Sigmoid colon (tissue), 7 donors: ENCODE results near the gene ZNHIT1. TPM values are rescaled to one million over a fixed set of nuclear protein-coding genes. Genes with fewer than 3 reads are reported as not detected.

Source experiments
- DNase-seq: peaks from one replicate; pipeline ENCODE4 v3.0.0-alpha.2; 2019
- H3K27ac ChIP-seq, 4 donors: fragments of 200-600 bp; sonication (generic); one replicate each; pipeline ENCODE4 v1.5.1; 2016 to 2019; ENCODE audit warnings: mild to moderate bottlenecking in 1 of 4
- H3K27me3 ChIP-seq, 3 donors: fragments of 200-600 bp; sonication (generic); one replicate each; pipeline ENCODE4 v1.5.1; 2019; ENCODE audit warnings: mild to moderate bottlenecking in 1 of 3
- H3K36me3 ChIP-seq, 4 donors: fragments of 200-600 bp; sonication (generic); one replicate each; pipeline ENCODE4 v1.5.1; 2016 to 2019
- H3K4me1 ChIP-seq, 4 donors: fragments of 200-600 bp; sonication (generic); one replicate each; pipeline ENCODE4 v1.5.1; 2017 to 2019
- H3K4me3 ChIP-seq, 4 donors: fragments of 200-600 bp; sonication (generic); one replicate each; pipeline ENCODE4 v1.5.1; 2017 to 2019; ENCODE audit warnings: mild to moderate bottlenecking in 2 of 4, moderate library complexity in 1 of 4
- H3K9me3 ChIP-seq, 4 donors: fragments of 200-600 bp in 3 of 4; sonication (generic) in 3 of 4; one replicate each; pipeline versions ENCODE4 v1.5.1 to v1.6.1; 2013 to 2019
- CTCF ChIP-seq, 4 experiments: fragments of 450-650 bp in 3 of 4; fragments of 200-600 bp in 1 of 4; IDR thresholded peaks; one replicate each; pipeline ENCODE4 v1.5.1; 2016 to 2019; ENCODE audit warnings: antibody characterized with exemption in 4 of 4, mild to moderate bottlenecking in 3 of 4, moderate library complexity in 2 of 4
- EP300 ChIP-seq, 4 donors: sonication (generic); formaldehyde crosslinking; IDR thresholded peaks; one replicate each; pipeline ENCODE4 v1.6.1; 2017; ENCODE audit warnings: antibody characterized with exemption in 4 of 4
- POLR2A ChIP-seq, 2 donors: fragments of 450-650 bp; IDR thresholded peaks; one replicate each; pipeline ENCODE4 v1.6.1; 2016; ENCODE audit warnings: antibody characterized with exemption in 2 of 2, mild to moderate bottlenecking in 2 of 2, moderate library complexity in 2 of 2
- POLR2AphosphoS5 ChIP-seq, 4 donors: sonication (generic); formaldehyde crosslinking; IDR thresholded peaks; one replicate each; pipeline ENCODE4 v1.6.1; 2017; ENCODE audit warnings: antibody characterized with exemption in 4 of 4
- WGBS, 2 donors: extraction: QIAGEN DNeasy Blood & Tissue Kit; methylation state at CpG; one replicate each; pipeline ENCODE4 v1.1.7; 2013; 5-methylcytosine and 5-hydroxymethylcytosine counted together
- intact Hi-C: fragments of 100-400 bp; cut with DNase I; formaldehyde crosslinking; loops from one replicate; pipeline ENCODE4 v1.15.1; 2023
- polyA plus RNA-seq, 3 donors: library from polyadenylated mRNA; stranded (reverse); fragments of 200-250 nt; gene quantifications; one replicate each; pipeline ENCODE4 v1.2.3, GENCODE V29; 2013
- total RNA-seq, 4 donors: library from RNA; depleted of rRNA; stranded (reverse); fragments of >200 nt; gene quantifications; one replicate each; pipeline ENCODE4 v1.1.0, GENCODE V29; 2016
- donor health status: healthy with polysubstance abuse.
- donor health status: Bipolar disorder and iron deficiency.
- donor health status: healthy.

Gene ZNHIT1
- total and polyA plus RNA-seq, 7 donors = 64.8 to 200 (median 97.4) TPM

- TF ChIP-seq EP300 (IDR thresholded peaks at IDR 0.05) = no peak
- no peak for TF ChIP-seq POLR2A (IDR thresholded peaks at IDR 0.05)
- no peak for TF ChIP-seq POLR2AphosphoS5 (IDR thresholded peaks at IDR 0.05)
- no peak for TF ChIP-seq CTCF (IDR thresholded peaks at IDR 0.05)
- Histone ChIP-seq H3K27me3 (peaks cover 77 to 100% (median 96%) of the 10 kb centered on the region in 3 donors), H3K27ac (no peak overlapping the region), H3K36me3 (no peaks in the 10 kb centered on the region), H3K4me1 (peaks cover 0 to 41% (median 32%) of the 10 kb centered on the region in 4 donors), H3K4me3 (no peak overlapping the region), H3K9me3 (no peaks in the 10 kb centered on the region)
- intact Hi-C loops = no loop called here
- 4 to 5% methylated on average over 17 of the region's 17 CpGs for WGBS, 2 donors
- DNase-seq = no peak
Measured at GRCh38 chr7:101170617-101171441, 47.1 kb upstream of the ZNHIT1 start.

- H3K4me3 ChIP-seq = no peak overlapping the region
- 3 to 4% methylated on average over 13 of the region's 13 CpGs for WGBS, 2 donors
- H3K9me3 ChIP-seq = no peaks in the 10 kb centered on the region
- intact Hi-C loops = no loop called here
- no peak overlapping the region for H3K27ac ChIP-seq
- no peaks in the 10 kb centered on the region for H3K36me3 ChIP-seq
- H3K4me1 ChIP-seq = peaks cover 0 to 36% (median 27%) of the 10 kb centered on the region in 4 donors
- TF ChIP-seq POLR2AphosphoS5 (IDR thresholded peaks at IDR 0.05) (no peak), EP300 (IDR thresholded peaks at IDR 0.05) (no peak), CTCF (IDR thresholded peaks at IDR 0.05) (no peak), POLR2A (IDR thresholded peaks at IDR 0.05) (no peak)
- peaks cover 76 to 100% (median 96%) of the 10 kb centered on the region in 3 donors for H3K27me3 ChIP-seq
- DNase-seq = no peak
Measured at GRCh38 chr7:101171442-101171837, 46.5 kb upstream of the ZNHIT1 start.

GRCh38 chr7:101172005-101172853 lies 45.7 kb upstream of the ZNHIT1 start:
- Histone ChIP-seq H3K27ac (no peak overlapping the region), H3K27me3 (peaks cover 71 to 100% (median 96%) of the 10 kb centered on the region in 3 donors), H3K9me3 (no peaks in the 10 kb centered on the region), H3K4me3 (no peak overlapping the region), H3K36me3 (no peaks in the 10 kb centered on the region), H3K4me1 (peaks cover 0 to 36% (median 25%) of the 10 kb centered on the region in 4 donors)
- WGBS, 2 donors = 1 to 3% methylated on average over 79 of the region's 79 CpGs
- TF ChIP-seq POLR2AphosphoS5 (IDR thresholded peaks at IDR 0.05) = no peak
- no peak for DNase-seq
- intact Hi-C loops = no loop called here

GRCh38 chr7:101172854-101173751 lies 44.9 kb upstream of the ZNHIT1 start:
- Histone ChIP-seq H3K36me3 (no peaks in the 10 kb centered on the region), H3K27me3 (peaks cover 62 to 100% (median 96%) of the 10 kb centered on the region in 3 donors), H3K27ac (no peak overlapping the region), H3K4me3 (peak overlapping the region in 1 of 4 donors; percentile 16), H3K9me3 (no peaks in the 10 kb centered on the region), H3K4me1 (peaks cover 0 to 36% (median 25%) of the 10 kb centered on the region in 4 donors)
- TF ChIP-seq EP300 (IDR thresholded peaks at IDR 0.05) = no peak
- no peak for TF ChIP-seq POLR2AphosphoS5 (IDR thresholded peaks at IDR 0.05)
- no peak for TF ChIP-seq CTCF (IDR thresholded peaks at IDR 0.05)
- TF ChIP-seq POLR2A (IDR thresholded peaks at IDR 0.05) = no peak
- intact Hi-C loops = no loop called here
- DNase-seq = no peak
- 2 to 4% methylated on average over 53 of the region's 53 CpGs for WGBS, 2 donors
